SK-N-MC (cell line): ENCODE results near the gene C4orf50.

Source experiments
- DNase-seq: peaks from one replicate; pipeline ENCODE4 v3.0.0-alpha.2; 2011; ENCODE audit warnings: low read depth, low spot score
- H3K27ac ChIP-seq: fragments of 200-600 bp; sonication (generic); 2 replicates; pipeline ENCODE4 v1.5.1; 2016; ENCODE audit warnings: mixed run types
- H3K36me3 ChIP-seq: fragments of 200-600 bp; sonication (generic); 2 replicates; pipeline ENCODE4 v1.6.1; 2017; ENCODE audit warnings: antibody characterized with exemption, low read length, mixed read lengths; ENCODE audit not compliant: insufficient read depth
- H3K4me3 ChIP-seq: fragments of 200-600 bp; sonication (generic); 2 replicates; pipeline ENCODE4 v1.5.1; 2016
- H3K9ac ChIP-seq: fragments of 200-600 bp; sonication (generic); 2 replicates; pipeline ENCODE4 v1.8.0; 2017; ENCODE audit warnings: mixed run types, mixed read lengths; ENCODE audit not compliant: insufficient read length
- H3K9me3 ChIP-seq: fragments of 200-600 bp; sonication (generic); 2 replicates; pipeline ENCODE4 v1.6.1; 2017; ENCODE audit warnings: low read depth, mild to moderate bottlenecking, antibody characterized with exemption, low read length, moderate library complexity, mixed read lengths
- EZH2 ChIP-seq: fragments of 200-600 bp; sonication (generic); IDR thresholded peaks from one replicate; pipeline ENCODE4 v1.6.1; 2017; ENCODE audit warnings: antibody characterized with exemption
- FOXP2 ChIP-seq: optimal IDR thresholded peaks from 2 replicates; pipeline ENCODE3; 2011; ENCODE audit warnings: mild to moderate bottlenecking, moderate library complexity; ENCODE audit not compliant: insufficient read depth; ENCODE audit errors: extremely low read length, control extremely low read depth
- POLR2AphosphoS5 ChIP-seq: IDR thresholded peaks from 2 replicates; pipeline ENCODE4 v1.6.1; 2012; ENCODE audit warnings: mild to moderate bottlenecking, low read depth, low read length, borderline replicate concordance

C4orf50 gene

GRCh38 chr4:6018331-6018730 lies at the start of gene C4orf50:
Gene C4orf50, minus strand, starts transcription at chr4:6018431.
- no peak within 1 kb of the TSS for H3K9ac ChIP-seq
- TF ChIP-seq POLR2AphosphoS5: no peak
- H3K4me3 ChIP-seq: no peak within 1 kb of the TSS
- no peaks in the 10 kb centered on the region for H3K9me3 ChIP-seq
- DNase-seq: no peak
- H3K27ac ChIP-seq: no peak within 1 kb of the TSS
- no peaks in the 10 kb centered on the region for H3K36me3 ChIP-seq

DNA sequence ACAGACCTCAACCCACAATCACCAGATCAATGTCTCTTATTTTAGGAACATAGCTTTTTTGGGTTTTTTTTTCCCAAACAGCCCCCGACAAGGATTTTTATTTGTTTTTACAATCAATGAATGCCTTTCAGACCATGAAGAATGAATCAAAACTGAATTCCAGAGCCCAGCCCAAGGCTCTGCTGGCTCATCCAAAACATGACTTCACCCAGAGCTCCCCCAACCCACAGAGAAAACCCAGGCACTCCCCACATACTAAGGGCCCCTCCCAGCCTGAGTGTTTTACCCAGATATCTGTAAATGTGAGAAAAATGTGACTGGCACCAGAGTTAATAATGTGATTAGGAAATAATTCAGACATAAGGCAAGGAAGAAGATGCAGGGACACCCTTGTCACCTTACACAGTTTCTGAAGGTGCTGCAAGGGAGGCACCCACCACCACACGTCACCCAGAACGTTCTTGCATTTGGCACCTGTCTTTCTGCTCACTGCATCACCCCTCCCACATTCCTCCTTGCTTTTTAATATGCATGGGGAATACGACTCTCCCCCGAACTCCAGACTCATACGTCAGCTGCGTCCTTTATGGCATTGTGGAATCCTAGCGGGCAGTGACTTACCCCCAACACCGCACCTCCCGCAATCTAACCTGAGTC lies 47.8 kb upstream of the C4orf50 start:
- H3K9ac ChIP-seq: no peak overlapping the region
- no peak overlapping the region for H3K4me3 ChIP-seq
- H3K36me3 ChIP-seq: no peaks in the 10 kb centered on the region

GRCh38 chr4:6065166-6065565 lies 46.9 kb upstream of the C4orf50 start:
- Histone ChIP-seq H3K9ac (no peak overlapping the region), H3K4me3 (no peak overlapping the region), H3K27ac (no peak overlapping the region), H3K9me3 (no peaks in the 10 kb centered on the region), H3K36me3 (no peaks in the 10 kb centered on the region)
- no peak for DNase-seq
- no peak for TF ChIP-seq EZH2
- TF ChIP-seq FOXP2: no peak
- TF ChIP-seq POLR2AphosphoS5: no peak

More for the DNA sequence above, 47.8 kb upstream of the C4orf50 start:
- H3K27ac ChIP-seq: no peak overlapping the region
- no peak for DNase-seq
- H3K9me3 ChIP-seq: no peaks in the 10 kb centered on the region
- no peak for TF ChIP-seq POLR2AphosphoS5
- no peak for TF ChIP-seq EZH2
- TF ChIP-seq FOXP2: no peak

- Histone ChIP-seq H3K9ac (no peak overlapping the region), H3K9me3 (no peaks in the 10 kb centered on the region), H3K4me3 (no peak overlapping the region), H3K36me3 (no peaks in the 10 kb centered on the region), H3K27ac (no peak overlapping the region)
- no peak for DNase-seq
- TF ChIP-seq POLR2AphosphoS5 (no peak), EZH2 (no peak), FOXP2 (no peak)
Observed at GRCh38 chr4:6064383-6064782, 46.2 kb upstream of the C4orf50 start.

GRCh38 chr4:6063684-6064083 lies 45.5 kb upstream of the C4orf50 start:
- no peak for TF ChIP-seq EZH2
- TF ChIP-seq POLR2AphosphoS5: no peak
- DNase-seq: no peak
- no peaks in the 10 kb centered on the region for H3K36me3 ChIP-seq

GRCh38 chr4:6062133-6062532 lies 43.9 kb upstream of the C4orf50 start:
- H3K4me3 ChIP-seq: no peak overlapping the region
- no peak for DNase-seq
- no peaks in the 10 kb centered on the region for H3K36me3 ChIP-seq
- H3K9ac ChIP-seq: no peak overlapping the region
- H3K9me3 ChIP-seq: no peaks in the 10 kb centered on the region
- TF ChIP-seq FOXP2 (no peak), EZH2 (no peak), POLR2AphosphoS5 (no peak)
- no peak overlapping the region for H3K27ac ChIP-seq

More at GRCh38 chr4:6063684-6064083, 45.5 kb upstream of the C4orf50 start:
- no peak overlapping the region for H3K9ac ChIP-seq
- H3K4me3 ChIP-seq: no peak overlapping the region
- H3K27ac ChIP-seq: no peak overlapping the region
- no peaks in the 10 kb centered on the region for H3K9me3 ChIP-seq

DNA sequence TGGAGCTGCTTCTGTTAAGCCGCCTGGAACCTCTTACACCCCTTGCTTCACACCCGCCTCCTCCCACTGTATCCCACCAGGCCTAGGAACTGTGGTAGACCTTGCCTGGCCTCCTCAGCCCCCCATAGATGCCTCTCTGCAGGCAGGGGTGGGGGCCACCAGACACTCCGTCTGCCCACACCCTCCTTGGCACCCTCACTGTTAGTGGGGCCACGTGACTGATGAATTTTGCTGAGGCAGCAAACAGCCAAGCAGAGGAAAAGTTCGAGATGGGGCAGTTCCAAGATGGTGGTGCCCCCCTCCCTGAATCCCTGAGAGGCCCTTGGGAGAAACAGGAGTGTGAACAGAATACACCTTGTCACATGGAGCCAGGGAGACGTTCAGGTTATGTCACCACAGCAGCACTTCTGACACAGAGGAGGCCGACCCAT lies 41.2 kb upstream of the C4orf50 start:
- no peak overlapping the region for H3K9ac ChIP-seq
- no peak overlapping the region for H3K27ac ChIP-seq
- no peak overlapping the region for H3K4me3 ChIP-seq
- TF ChIP-seq EZH2 (no peak), FOXP2 (no peak), POLR2AphosphoS5 (no peak)
- H3K9me3 ChIP-seq: no peaks in the 10 kb centered on the region
- no peaks in the 10 kb centered on the region for H3K36me3 ChIP-seq
- no peak for DNase-seq

- DNase-seq: no peak
- H3K27ac ChIP-seq: no peak overlapping the region
- no peak overlapping the region for H3K4me3 ChIP-seq
- H3K9ac ChIP-seq: no peak overlapping the region
- TF ChIP-seq FOXP2: no peak
- H3K36me3 ChIP-seq: no peaks in the 10 kb centered on the region
- H3K9me3 ChIP-seq: no peaks in the 10 kb centered on the region
Observed at GRCh38 chr4:6058531-6059374, 40.5 kb upstream of the C4orf50 start.
